Raji (cell line): ENCODE data around the gene C5orf58.

Source experiments
- POLR2A ChIP-seq: IDR thresholded peaks from 2 replicates; pipeline ENCODE4 v1.6.1; 2011; ENCODE audit warnings: low read depth, low read length, control low read depth; ENCODE audit not compliant: insufficient read depth

The C5orf58 gene

DNA sequence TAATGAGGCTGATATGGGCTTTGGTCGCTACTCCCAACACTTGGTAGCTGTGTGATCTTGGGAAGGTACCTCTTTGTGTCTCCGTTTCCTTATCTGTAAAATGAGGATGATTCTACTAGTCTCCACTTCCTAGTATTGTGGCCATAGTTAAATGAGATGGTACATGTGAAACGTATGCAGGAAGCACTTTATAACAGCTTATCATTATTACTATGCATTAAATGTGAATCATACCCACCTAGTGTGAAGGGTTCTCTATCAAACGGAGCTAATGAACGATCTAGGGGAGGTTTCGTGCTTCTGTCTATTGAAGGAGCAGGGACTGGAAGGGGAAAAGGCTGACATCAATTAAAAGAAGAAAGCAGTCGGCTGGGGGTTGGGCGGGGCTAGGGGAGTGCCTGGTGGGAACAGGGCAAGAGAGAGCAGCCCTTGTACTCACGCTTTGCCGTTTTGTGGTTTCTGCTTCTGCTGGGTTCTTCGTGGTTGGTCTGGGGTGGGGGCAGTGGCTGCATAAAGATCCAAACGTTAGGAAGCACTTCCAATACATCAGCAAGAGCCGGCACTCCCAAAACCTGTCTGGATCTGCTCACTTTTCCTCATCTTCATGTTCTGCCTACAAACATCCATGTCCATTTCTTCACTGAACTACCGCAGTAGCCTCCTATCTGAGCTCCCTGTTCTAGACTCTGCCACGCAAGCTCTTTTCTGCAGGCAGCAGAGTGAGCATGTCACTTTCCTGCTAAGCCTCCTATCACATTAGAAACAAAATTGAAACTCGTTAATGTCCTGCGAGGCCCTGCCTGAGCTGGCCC lies 34.0 kb downstream of the C5orf58 start:
- TF ChIP-seq POLR2A = no peak

DNA sequence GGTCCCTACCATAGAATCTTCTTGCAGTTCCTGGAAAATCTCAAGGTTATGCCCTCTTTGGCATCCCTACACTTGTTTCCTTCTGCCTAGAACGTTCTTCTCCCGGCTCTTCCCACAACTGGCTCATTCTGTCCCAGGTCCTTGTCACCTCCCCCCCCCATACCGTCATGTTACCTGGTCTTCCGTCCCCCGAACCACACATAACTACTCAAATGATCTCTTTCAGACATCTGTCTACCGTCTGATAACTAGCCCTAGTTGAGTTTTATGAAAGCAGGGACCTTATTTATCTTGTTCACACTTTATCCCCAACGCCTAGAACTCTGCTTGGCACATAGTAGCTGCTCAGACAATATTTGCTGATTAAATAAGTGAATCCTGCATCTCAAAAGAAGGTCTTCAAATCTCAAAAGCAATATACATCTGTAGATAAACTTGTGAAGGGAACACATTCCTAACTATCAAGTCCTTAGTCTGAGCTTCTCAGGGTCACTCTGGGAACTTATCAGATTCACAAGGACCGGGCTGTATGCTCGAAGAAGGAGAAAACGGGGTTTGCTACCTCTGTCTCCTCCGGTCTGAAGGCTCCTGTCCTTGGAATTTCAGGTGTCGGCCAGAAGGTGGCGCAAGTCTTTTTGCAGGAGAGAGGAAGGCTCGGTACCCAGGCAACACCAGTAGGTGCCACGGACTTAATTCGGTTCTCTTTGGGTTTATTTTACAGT lies 34.8 kb downstream of the C5orf58 start:
- no peak for TF ChIP-seq POLR2A

DNA sequence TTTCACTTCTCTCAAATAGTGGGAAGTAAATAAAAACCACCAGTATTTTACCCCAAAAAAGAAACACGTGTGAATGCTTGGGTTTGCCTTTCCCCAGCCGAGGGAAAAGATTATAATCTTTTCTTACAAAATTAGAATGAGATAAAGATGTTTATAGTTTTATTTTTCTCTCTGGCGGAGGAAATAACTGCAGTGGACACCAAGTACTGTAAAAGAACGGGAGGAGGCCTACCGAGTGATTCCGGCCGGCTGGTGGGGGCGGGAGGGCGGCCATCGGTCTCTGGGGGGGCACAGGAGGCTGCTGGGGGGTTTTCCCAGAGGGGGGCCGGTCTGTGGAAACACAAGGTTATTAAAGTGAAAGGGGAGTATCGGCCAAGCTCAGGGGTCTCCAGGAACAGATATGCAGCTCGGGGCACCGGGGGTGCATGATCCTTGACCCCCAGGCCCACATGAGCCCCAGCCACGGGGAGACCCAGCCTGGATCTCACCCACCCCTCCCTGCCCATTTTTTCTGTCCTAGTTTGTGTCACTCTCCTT lies 35.4 kb downstream of the C5orf58 start:
- no peak for TF ChIP-seq POLR2A

DNA sequence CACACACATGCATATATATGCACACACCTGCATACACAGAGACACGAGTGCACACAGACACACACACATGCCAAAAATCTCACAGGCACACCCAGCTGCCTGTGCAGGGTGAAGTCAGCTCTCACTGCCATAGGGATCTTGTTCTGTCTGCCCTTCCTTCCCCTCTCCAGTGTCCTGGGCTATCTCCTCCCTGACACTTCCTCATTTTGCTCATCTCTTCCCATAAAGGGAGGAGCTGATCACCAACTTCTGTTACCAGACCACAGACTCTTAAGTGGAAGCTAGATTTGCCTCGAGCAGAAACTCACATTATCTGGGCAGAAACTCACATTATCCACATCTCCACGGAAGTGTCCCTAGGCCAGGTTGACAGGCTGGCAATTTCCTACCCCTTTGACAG lies 36.1 kb downstream of the C5orf58 start:
- no peak for TF ChIP-seq POLR2A

DNA sequence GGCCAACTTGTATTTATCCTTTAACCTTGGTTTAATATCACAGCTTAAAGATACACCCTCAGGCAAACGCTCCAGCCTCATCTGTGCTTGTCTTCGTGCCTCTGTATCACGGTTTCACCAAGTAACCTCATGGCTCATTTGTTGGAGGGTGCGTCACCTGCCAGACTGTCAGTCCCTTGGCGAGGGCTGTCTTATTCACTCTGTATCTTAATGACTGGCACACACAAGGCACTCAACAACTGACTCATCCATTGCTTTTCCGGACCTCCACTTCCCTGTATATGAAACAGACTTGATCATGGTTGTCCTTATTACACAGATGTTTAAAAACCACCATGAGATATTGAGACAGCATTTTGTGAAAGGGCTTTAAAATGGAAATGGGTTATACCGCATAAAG lies 36.8 kb downstream of the C5orf58 start:
- no peak for TF ChIP-seq POLR2A

DNA sequence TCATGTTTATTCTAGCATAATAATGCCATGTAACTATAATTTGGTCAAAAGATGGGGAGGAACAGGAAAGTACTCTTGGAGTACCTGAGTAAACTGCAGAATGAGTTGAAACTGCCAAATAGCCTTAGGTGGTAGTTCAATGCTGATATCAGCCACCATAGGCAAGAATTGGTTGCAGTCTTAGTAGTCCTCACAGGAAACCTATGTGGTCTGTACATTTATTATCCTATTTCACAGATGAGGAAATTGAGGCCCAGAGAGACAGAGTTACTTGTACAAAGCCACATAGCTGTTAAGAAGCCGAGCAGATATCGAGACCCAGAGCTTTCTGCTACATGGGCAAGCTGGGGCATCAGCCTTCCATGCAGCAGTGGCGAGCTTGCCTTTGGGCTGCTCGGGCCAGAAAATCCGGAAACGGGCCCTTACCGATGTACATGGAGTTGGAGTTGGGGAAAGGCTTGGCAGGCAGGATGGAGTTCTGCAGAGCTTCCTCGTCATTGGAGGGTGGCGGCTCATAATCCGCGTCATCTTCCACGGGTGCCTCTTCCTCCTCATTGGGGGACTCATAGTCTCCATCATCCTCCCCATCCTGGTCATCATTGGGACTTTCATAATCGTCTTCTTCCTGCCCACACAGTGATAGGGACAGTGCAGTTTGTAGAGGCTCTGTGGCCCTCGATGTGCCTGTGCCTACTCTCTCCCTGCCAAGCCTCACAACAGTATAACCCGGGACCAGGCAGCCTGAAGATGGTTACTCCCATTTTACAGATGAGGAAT lies 37.7 kb downstream of the C5orf58 start:
- no peak for TF ChIP-seq POLR2A

DNA sequence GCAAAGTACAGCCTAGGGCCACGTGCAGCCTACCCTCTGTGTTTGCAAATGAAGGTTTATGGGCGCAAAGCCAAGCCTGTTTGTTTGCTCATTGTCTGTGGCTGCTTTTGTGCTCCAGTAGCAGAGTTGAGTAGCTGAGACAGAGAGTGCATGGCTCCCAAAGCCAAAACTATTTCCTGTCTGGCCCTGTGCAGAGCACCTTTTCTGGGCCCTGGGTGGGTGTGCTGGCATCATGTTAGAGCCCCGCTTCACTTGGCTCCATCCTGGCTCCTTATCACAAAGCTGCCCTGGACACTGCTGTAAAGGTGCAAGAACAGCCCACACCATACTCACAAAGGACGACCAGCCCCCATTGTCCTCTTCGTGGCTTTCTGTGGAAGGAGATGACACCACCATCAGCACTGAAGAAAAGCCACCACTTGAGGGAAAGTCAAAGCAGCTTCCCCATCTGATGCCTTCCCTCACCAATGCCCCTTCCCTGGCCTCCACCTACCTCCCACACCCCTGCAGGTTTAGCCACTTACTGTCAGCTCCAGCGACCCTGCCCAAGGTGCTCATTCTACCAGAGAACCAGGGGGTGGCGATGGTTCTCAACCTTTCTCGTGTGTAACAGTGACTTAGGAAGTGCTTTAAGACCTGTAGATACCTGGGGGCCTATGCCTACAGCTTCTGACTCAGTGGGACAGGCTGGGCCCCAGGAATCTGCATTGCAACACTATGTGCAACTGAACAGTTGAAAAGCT lies 41.4 kb downstream of the C5orf58 start:
- no peak for TF ChIP-seq POLR2A

DNA sequence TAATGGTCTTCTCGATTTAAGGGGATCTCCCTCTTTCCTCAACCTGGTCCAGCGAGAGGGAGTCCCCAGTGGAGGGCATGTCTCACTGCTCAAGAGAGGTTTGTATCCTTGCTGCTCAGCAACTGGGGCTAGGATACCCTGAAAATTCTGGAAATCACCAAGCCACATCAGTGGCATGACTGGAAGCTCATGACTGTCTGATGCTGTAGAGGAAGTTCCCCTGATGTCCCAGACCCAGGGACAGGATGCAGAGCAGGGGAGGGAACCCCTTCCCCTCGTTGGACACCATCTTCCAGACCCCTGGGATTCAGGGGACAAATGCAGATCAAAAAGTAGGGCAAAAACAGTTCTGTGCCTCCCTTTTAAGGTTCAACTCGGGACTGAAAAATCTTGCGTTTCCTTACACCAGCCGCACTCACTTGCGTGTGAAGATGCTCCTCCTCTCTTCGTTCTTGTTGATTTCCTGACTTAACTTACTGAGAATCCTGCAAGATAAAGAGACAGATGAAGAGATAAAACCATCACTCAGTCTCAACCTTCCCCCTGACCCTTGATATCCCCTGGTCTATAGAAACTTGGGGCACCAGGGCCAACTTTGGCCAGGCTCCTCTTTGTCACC lies 42.7 kb downstream of the C5orf58 start:
- no peak for TF ChIP-seq POLR2A

DNA sequence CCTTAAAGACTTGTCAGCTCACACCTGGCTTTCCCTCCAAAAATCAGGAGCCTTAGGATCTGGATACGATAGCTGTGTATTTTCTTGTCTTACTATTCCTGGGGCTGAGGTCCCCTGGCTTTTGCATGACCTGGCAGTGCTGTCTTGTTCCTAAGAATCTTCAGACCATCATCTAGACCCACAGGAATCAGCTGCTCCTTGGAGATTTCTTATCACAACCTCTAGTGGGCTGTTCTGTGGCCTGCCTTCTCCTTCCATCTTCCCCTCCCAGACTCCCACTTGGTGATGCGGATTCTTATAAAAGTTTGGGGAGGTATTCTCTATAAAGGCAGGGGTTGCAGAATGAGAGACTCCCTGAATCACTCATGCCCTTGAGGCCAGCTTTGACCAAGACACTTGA lies 43.4 kb downstream of the C5orf58 start:
- no peak for TF ChIP-seq POLR2A

DNA sequence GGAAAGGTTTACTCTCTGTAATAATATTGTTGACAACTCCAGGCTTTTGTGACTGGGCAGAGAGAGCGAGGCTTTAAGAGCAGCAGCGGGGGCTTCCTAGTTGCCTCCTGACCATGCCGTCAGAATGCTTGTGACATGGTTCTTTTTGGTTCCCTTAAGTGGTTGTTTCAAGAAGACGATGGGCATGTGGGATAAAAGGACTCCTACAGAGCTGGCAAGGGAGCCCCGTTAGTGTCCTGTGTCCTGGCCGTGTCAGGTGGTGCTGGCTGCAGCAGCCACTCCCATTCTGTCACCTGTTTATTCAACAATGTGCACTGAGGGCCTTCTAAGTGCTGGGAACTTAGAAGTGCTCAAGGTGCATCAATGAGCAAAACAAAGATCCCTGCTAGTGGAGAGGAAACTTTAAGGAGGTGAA lies 45.1 kb downstream of the C5orf58 start:
- no peak for TF ChIP-seq POLR2A

DNA sequence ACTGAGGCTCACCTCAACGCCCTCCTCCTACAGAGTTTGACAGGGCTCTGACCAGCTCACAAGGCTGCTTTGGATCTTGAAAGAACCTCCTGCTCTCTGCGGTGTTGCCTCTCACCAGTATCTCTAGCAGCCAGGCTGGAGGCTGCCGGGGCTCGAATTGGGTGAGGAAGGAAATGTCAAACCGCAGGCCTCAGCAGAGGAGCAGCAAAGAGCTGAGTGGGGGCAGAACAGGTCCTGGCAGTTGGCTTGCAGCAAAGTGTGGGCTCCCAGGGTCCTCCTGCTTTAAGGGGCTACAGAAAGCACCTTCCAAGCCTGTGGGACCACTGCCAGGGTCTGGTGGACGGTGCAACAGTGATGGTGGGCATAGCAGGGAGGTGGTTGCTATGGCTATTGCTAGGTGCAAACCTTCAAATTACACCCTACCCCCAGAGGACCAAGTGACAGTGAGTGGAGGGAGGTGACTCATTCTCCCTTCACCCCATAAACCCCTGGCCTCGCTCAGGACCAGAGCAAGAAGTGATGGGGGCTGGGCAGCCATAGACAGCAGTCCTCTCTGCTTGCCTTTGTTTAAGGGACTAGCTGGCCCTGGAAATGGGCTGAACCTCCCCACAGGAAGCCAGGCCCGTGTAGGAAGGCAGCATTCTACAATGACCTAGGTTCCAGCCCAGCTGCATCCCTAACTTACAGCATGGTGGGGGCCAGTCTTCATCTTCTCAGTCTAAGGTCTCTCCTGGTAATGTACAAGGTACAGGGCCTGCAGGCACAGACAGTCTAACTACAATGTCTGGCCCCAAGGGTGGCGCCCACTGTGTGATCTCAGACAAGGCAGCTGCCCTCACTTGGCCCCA lies 46.0 kb downstream of the C5orf58 start:
- no peak for TF ChIP-seq POLR2A

DNA sequence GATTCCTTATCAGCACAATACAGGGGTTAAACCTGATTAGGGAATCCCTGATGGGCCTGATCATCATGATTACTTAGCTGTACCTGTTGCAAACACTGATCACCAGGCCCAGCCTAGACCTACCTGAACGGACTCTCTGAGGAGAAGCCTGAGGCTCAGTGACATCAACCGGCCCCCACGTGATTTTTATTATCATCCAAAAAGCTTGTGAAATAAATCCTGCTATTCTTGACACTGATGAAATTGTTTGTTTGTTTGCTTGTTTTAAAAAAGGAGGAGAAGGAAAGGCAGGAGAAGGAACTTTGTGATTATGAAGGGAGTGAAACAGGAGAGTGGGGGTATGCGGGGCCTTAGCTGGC lies 46.7 kb downstream of the C5orf58 start:
- TF ChIP-seq POLR2A = no peak

DNA sequence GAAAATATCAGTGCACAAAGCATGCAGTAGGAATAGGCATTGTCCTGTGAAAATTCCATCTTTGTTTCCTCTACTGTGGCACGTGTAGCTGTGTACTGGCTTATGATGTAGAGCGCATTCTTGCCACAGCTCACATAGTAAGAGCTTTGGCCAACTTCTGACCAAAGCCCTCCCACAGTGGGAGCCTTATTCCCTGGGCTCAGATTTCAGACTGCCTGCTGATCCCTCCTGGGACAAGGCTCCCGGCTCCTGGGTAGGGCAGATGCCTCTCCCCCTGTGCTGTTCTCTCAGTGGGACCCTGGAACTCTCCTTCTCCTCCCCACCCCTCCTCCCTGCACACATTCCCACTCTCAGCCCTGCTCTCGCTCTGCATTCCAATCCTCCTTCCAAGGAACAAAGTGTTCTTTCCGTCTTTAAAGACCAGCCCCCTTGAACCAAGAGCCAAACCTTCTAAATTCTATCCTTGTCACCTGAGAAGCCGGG lies 47.3 kb downstream of the C5orf58 start:
- TF ChIP-seq POLR2A = no peak
